Right lobe of liver (tissue), 6 donors: Measurements from ENCODE around the gene ATP6V1A. TPM values are rescaled to one million over a fixed set of nuclear protein-coding genes. Genes with fewer than 3 reads are reported as not detected.

ENCODE experiments used
- ATAC-seq, 4 donors: fragments of 200-7000 bp; cut with Tn5 transposase; one replicate each; pipeline ENCODE4 v1.9.1; 2020; ENCODE audit warnings: mild to moderate bottlenecking in 4 of 4, moderate library complexity in 4 of 4
- DNase-seq, 3 donors: peaks; one replicate each; pipeline ENCODE4 v3.0.0-alpha.2; 2020
- H3K27ac ChIP-seq, 3 donors: fragments of 200-600 bp; one replicate each; pipeline ENCODE4 v1.8.0; 2022
- H3K27me3 ChIP-seq, 2 donors: fragments of 200-600 bp; one replicate each; pipeline ENCODE4 v1.8.0; 2022
- H3K36me3 ChIP-seq, 4 donors: fragments of 200-600 bp; sonication (generic) in 1 of 4; one replicate each; pipeline versions ENCODE4 v1.5.1 to v1.8.0; 2017 to 2022; ENCODE audit warnings: control low read depth in 1 of 4
- H3K4me1 ChIP-seq, 4 donors: fragments of 200-600 bp; sonication (generic) in 1 of 4; one replicate each; pipeline versions ENCODE4 v1.5.1 to v1.8.0; 2017 to 2022; ENCODE audit warnings: control low read depth in 1 of 4
- H3K4me3 ChIP-seq, 3 donors: fragments of 200-600 bp; one replicate each; pipeline ENCODE4 v1.8.0; 2022
- H3K9me3 ChIP-seq, 4 donors: fragments of 200-600 bp; sonication (generic) in 1 of 4; one replicate each; pipeline versions ENCODE4 v1.5.1 to v1.8.0; 2017 to 2022; ENCODE audit warnings: control low read depth in 1 of 4
- POLR2A ChIP-seq: fragments of 450-650 bp; IDR thresholded peaks from one replicate; pipeline ENCODE4 v1.6.1; 2017; ENCODE audit warnings: antibody characterized with exemption, mild to moderate bottlenecking
- WGBS: methylation state at CpG from one replicate; pipeline ENCODE4 v1.1.6; 2018; ENCODE audit warnings: low coverage, low lambda C conversion rate; ENCODE audit not compliant: insufficient coverage; ENCODE audit errors: missing lambda C conversion rate; 5-methylcytosine and 5-hydroxymethylcytosine counted together
- intact Hi-C, 2 donors: fragments of 100-400 bp; cut with DNase I; formaldehyde crosslinking; loops; one replicate each; pipeline versions ENCODE4 v1.11.2 to v1.14.1; 2022
- total RNA-seq, 6 experiments: library from RNA; depleted of rRNA in 2 of 6; stranded (reverse); fragments of >200 nt in 2 of 6; fragmentation: NEBNext Ultra II Directional in 3 of 6; extraction: Animal tissue kit (Norgen Biotek cat#: 25700) in 3 of 6; gene quantifications; one replicate each; pipeline versions ENCODE4 v1.1.0 to v1.2.4, GENCODE V29; 2016 to 2023
- TF ChIP-seq, protein P1 (sequence below), 4 donors: fragments of 200-600 bp in 3 of 4; fragments of 450-650 bp in 1 of 4; IDR thresholded peaks; one replicate each; pipeline versions ENCODE4 v1.5.1 to v1.8.0; 2016 to 2022; ENCODE audit warnings: antibody characterized with exemption in 4 of 4, mild to moderate bottlenecking in 2 of 4
- donor health status: DM: no; HTN: yes; CAD: no.
- donor health status: DM: no; HTN: no; CAD: no.
- donor health status: DM: no; HTN: no; CAD: no.
- donor health status: DM: no; HTN: yes; CAD: no.
- donor health status: DM: no; HTN: yes; CAD: no.

The ATP6V1A gene
- total RNA-seq, 6 experiments from 2014 or later = 39.6 to 52.7 (median 47.7) TPM

DNA sequence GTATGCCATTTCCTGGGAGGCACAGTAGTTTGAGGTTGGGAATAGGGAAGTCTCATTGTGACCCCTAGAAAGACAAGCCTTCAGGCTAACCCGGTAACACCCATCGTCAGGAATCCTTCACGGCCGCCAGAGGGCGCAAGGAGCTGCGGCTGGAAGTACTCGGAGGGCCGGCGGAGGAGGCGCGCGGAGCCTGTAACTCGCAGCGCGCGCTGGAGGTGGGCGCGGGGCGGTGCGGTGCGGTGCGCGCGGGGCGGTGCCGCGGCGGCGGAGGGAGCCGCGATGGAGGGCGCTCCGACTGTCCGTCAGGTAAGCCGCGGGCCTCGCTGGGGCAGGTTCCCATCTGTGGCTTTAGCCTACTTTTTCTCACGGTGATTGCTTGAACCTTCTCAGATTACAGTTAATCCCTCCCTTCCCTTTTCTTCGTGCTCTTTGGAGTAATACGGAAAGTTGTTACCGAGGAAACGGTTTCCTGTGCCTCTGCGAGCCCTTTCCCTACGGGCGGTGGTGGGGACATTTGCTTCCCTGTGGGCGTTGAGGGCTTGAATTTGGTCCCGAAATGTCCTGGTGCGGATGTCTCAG, 91.9 kb downstream of the ATP6V1A start, which contains the start of gene GRAMD1C:
GRAMD1C (plus strand) TSS at position 158 of the 579 bp plus-strand sequence; CDS start at position 280, 122 bp downstream.
- WGBS = 0% methylated on average over 22 of the region's 48 CpGs
- no peaks in the 10 kb centered on the region for H3K27me3 ChIP-seq
- peak within 1 kb of the TSS; percentile 24 to 59 (median 52) for H3K27ac ChIP-seq
- DNase-seq = peak; percentile 91 to 93 (median 92)
- H3K4me3 ChIP-seq = peak within 1 kb of the TSS; percentile 61 to 67 (median 61)
- intact Hi-C loops = no loop called here
- peak; percentile 27 for TF ChIP-seq POLR2A
- TF ChIP-seq, protein P1, sequence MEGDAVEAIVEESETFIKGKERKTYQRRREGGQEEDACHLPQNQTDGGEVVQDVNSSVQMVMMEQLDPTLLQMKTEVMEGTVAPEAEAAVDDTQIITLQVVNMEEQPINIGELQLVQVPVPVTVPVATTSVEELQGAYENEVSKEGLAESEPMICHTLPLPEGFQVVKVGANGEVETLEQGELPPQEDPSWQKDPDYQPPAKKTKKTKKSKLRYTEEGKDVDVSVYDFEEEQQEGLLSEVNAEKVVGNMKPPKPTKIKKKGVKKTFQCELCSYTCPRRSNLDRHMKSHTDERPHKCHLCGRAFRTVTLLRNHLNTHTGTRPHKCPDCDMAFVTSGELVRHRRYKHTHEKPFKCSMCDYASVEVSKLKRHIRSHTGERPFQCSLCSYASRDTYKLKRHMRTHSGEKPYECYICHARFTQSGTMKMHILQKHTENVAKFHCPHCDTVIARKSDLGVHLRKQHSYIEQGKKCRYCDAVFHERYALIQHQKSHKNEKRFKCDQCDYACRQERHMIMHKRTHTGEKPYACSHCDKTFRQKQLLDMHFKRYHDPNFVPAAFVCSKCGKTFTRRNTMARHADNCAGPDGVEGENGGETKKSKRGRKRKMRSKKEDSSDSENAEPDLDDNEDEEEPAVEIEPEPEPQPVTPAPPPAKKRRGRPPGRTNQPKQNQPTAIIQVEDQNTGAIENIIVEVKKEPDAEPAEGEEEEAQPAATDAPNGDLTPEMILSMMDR (IDR thresholded peaks at IDR 0.05) = peak; percentile 86 to 96 (median 91)
- no peaks in the 10 kb centered on the region for H3K4me1 ChIP-seq
- ATAC-seq = peak; percentile 95 to 99 (median 98)
- H3K9me3 ChIP-seq = no peaks in the 10 kb centered on the region
- H3K36me3 ChIP-seq = no peaks in the 10 kb centered on the region

- 40% methylated on average over 2 of the region's 2 CpGs for WGBS
- no peaks in the 10 kb centered on the region for H3K9me3 ChIP-seq
- TF ChIP-seq, protein P1 (IDR thresholded peaks at IDR 0.05) = no peak
- no peak for TF ChIP-seq POLR2A
- no peaks in the 10 kb centered on the region for H3K4me1 ChIP-seq
- ATAC-seq (no peak), DNase-seq (no peak)
- no peak overlapping the region for H3K27ac ChIP-seq
- intact Hi-C loops = no loop called here
- H3K36me3 ChIP-seq = no peaks in the 10 kb centered on the region
- peak overlapping the region; percentile 61 to 67 (median 61) for H3K4me3 ChIP-seq
- H3K27me3 ChIP-seq = no peaks in the 10 kb centered on the region
Observed at GRCh38 chr3:113839551-113839950, 92.7 kb downstream of the ATP6V1A start.

DNA sequence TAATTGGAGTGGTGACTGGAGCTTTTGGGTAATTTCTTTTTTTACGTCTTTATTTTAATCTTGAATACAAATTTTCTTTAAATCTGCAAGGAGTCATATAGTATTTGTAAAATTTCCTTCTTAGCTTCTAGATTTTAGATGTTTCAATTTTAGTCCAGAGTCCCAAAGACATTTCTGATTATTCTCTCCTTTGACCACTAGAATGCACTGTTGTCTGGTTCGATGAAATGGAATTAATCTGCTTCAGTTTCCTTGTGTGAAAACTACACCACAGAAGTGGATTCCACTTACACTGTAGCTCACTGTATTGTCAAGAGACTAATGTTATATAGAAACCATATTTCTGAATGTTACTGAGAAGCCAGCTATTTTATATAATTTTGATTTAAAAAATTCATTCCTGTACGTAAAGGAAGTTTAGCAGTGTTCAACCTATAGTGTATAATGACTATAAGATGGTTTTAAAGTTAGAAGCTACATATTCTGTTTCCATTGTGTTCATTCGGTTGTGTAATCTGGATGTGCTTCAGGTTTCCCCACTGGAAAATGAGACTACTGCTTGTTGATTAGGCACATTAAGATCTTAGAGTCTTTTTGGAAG, 97.9 kb downstream of the ATP6V1A start:
- DNase-seq = no peak
- H3K4me3 ChIP-seq = no peak overlapping the region
- no peaks in the 10 kb centered on the region for H3K27me3 ChIP-seq
- peaks cover 0 to 15% (median 5%) of the 10 kb centered on the region in 4 donors for H3K4me1 ChIP-seq
- TF ChIP-seq, protein P1 (IDR thresholded peaks at IDR 0.05) = peak; percentile 65 to 81 (median 74)
- TF ChIP-seq POLR2A = no peak
- 22% methylated on average over 4 of the region's 4 CpGs for WGBS
- ATAC-seq = peak; percentile 89 to 93 (median 92)
- H3K36me3 ChIP-seq = no peaks in the 10 kb centered on the region
- H3K27ac ChIP-seq = no peak overlapping the region
- H3K9me3 ChIP-seq = no peaks in the 10 kb centered on the region
- intact Hi-C loops = no loop called here

GRCh38 chr3:113847247-113847646, 100.4 kb downstream of the ATP6V1A start:
- peak; percentile 63 to 80 (median 74) for ATAC-seq
- intact Hi-C loops = no loop called here

More at GRCh38 chr3:113847247-113847646, 100.4 kb downstream of the ATP6V1A start:
- Histone ChIP-seq H3K4me1 (peaks cover 0 to 15% (median 5%) of the 10 kb centered on the region in 4 donors), H3K36me3 (no peaks in the 10 kb centered on the region), H3K4me3 (no peak overlapping the region), H3K27me3 (no peaks in the 10 kb centered on the region), H3K9me3 (no peaks in the 10 kb centered on the region), H3K27ac (peak overlapping the region in 2 of 3 donors; percentile 34 to 46)
- DNase-seq = no peak
- TF ChIP-seq POLR2A = no peak
- TF ChIP-seq, protein P1 (IDR thresholded peaks at IDR 0.05) = no peak
